Stimulated activated CD8-positive, alpha-beta memory T cell treated with anti-CD3 and anti-CD28 coated beads, Interleukin-2, amount 100 ng/mL, for 1 hour (primary cell): Measurements from ENCODE around the gene GABRB2.
"Not testable (repeated sequence)": the region's sequence is repeated elsewhere in the genome, so short reads cannot be mapped to it uniquely, and the experiment has no call there.

ENCODE experiments used
- DNase-seq, 2 donors: peaks; one replicate each; pipeline ENCODE4 v3.0.0-alpha.2; 2020; ENCODE audit warnings: low read depth in 2 of 2

Gene GABRB2

GRCh38 chr5:161546470-161547301 lies at the start of gene GABRB2:
GABRB2 (minus strand) TSS chr5:161546725; CDS start chr5:161546643, 82 bp downstream.
- DNase-seq, result no peak

- no peak for DNase-seq
Measured at GRCh38 chr5:161585798-161586197, 39.3 kb upstream of the GABRB2 start.

- DNase-seq, result no peak
Measured at GRCh38 chr5:161580621-161581020, 34.1 kb upstream of the GABRB2 start.

GRCh38 chr5:161572914-161573313 lies 26.4 kb upstream of the GABRB2 start:
- no peak for DNase-seq

GRCh38 chr5:161566081-161566480 lies 19.6 kb upstream of the GABRB2 start:
- no peak for DNase-seq

- no peak for DNase-seq
Measured at GRCh38 chr5:161562446-161562845, 15.9 kb upstream of the GABRB2 start.

- no peak for DNase-seq
Measured at GRCh38 chr5:161549106-161549505, 2.6 kb upstream of the GABRB2 start.

GRCh38 chr5:161548487-161549094 lies 2.1 kb upstream of the GABRB2 start:
- no peak for DNase-seq

- no peak for DNase-seq
Measured at GRCh38 chr5:161547738-161548486, 1.4 kb upstream of the GABRB2 start.

- no peak for DNase-seq
Measured at GRCh38 chr5:161547406-161547737, 847 bp upstream of the GABRB2 start.

GRCh38 chr5:161546095-161546469 lies 443 bp downstream of the GABRB2 start:
- DNase-seq, result no peak

GRCh38 chr5:161545344-161546094 lies 1.0 kb downstream of the GABRB2 start:
- no peak for DNase-seq

- no peak for DNase-seq
Measured at GRCh38 chr5:161544350-161544765, 2.2 kb downstream of the GABRB2 start.

GRCh38 chr5:161539016-161539415 lies 7.5 kb downstream of the GABRB2 start:
- DNase-seq, result no peak

- no peak for DNase-seq
Measured at GRCh38 chr5:161535762-161536161, 10.8 kb downstream of the GABRB2 start.

- DNase-seq, result no peak
Measured at GRCh38 chr5:161530700-161531099, 15.8 kb downstream of the GABRB2 start.

- no peak for DNase-seq
Measured at GRCh38 chr5:161513942-161514341, 32.6 kb downstream of the GABRB2 start.

GRCh38 chr5:161507591-161507990 lies 38.9 kb downstream of the GABRB2 start:
- DNase-seq, result no peak

- DNase-seq, result not testable (repeated sequence)
Measured at GRCh38 chr5:161505160-161505559, 41.4 kb downstream of the GABRB2 start.

- DNase-seq, result no peak
Measured at GRCh38 chr5:161498531-161498930, 48.0 kb downstream of the GABRB2 start.

- no peak for DNase-seq
Measured at GRCh38 chr5:161483721-161484120, 62.8 kb downstream of the GABRB2 start.

GRCh38 chr5:161481922-161482321 lies 64.6 kb downstream of the GABRB2 start:
- no peak for DNase-seq
